Measurements from ENCODE around the gene MYCN.

Gene MYCN

GRCh38 chr2:15893085-15893484 is 47.3 kb upstream of the MYCN start:
- Histone ChIP-seq H3K18ac (ENCODE audit: low read depth in 1 of 2, low read length in 2 of 2) (no peak overlapping the region), H3K4me2 (ENCODE audit: low read length, poor library complexity, severe bottlenecking) (no peak overlapping the region), H2AFZ (ENCODE audit: low read depth, low read length) (no peak overlapping the region), H4K91ac (ENCODE audit: low read length) (no peak overlapping the region), H2BK120ac (ENCODE audit: low read depth, low read length) (no peak overlapping the region), H3K9ac (ENCODE audit: low read length) (no peak overlapping the region), H3K36me3 (ENCODE audit: control insufficient read depth in 1 of 2, insufficient read depth in 2 of 2, low read depth in 1 of 2, low read length in 2 of 2) (no peaks in the 10 kb centered on the region), H2BK15ac (ENCODE audit: low read depth, poor library complexity, severe bottlenecking) (no peak overlapping the region), H2BK5ac (ENCODE audit: low read depth, low read length, poor library complexity, severe bottlenecking) (no peak overlapping the region), H3K14ac (ENCODE audit: low read length in 2 of 2) (no peak overlapping the region), H3K4me1 (ENCODE audit: control insufficient read depth, insufficient read depth, low read depth, low read length) (peaks cover 4% of the 10 kb centered on the region), H2AK5ac (ENCODE audit: low read length, severe bottlenecking) (no peak overlapping the region), H4K8ac (ENCODE audit: low read length) (no peak overlapping the region), H3K4ac (ENCODE audit: low read depth in 1 of 2, low read length in 2 of 2) (no peak overlapping the region), H2BK12ac (ENCODE audit: low read length in 2 of 2) (no peak overlapping the region), H3K27ac (ENCODE audit: low read length, poor library complexity, severe bottlenecking) (no peak overlapping the region), H3K4me3 (ENCODE audit: insufficient read depth in 1 of 2, low read depth in 1 of 2, low read length in 2 of 2) (no peak overlapping the region), H3K23ac (ENCODE audit: low read length in 2 of 2) (no peak overlapping the region), H3K79me1 (replicated peaks; ENCODE audit: low read length, poor library complexity, severe bottlenecking) (no peaks in the 10 kb centered on the region), H3K9me3 (ENCODE audit: control insufficient read depth, low read length) (peaks cover 14% of the 10 kb centered on the region), H3K27me3 (ENCODE audit: control insufficient read depth in 1 of 2, insufficient read depth in 1 of 2, low read length in 2 of 2) (peaks cover 0 to 6% of the 10 kb centered on the region in 2 experiments)
- no peak for DNase-seq

GRCh38 chr2:15893689-15894480 is 46.5 kb upstream of the MYCN start:
- WGBS, result 75% methylated on average over 4 of the region's 7 CpGs
- Histone ChIP-seq H2AFZ (ENCODE audit: low read depth, low read length) (no peak overlapping the region), H3K36me3 (ENCODE audit: control insufficient read depth in 1 of 2, insufficient read depth in 2 of 2, low read depth in 1 of 2, low read length in 2 of 2) (no peaks in the 10 kb centered on the region)

GRCh38 chr2:15894481-15895144 is 45.7 kb upstream of the MYCN start:
- H3K9ac ChIP-seq (ENCODE audit: low read length), result no peak overlapping the region
- H4K8ac ChIP-seq (ENCODE audit: low read length), result no peak overlapping the region
- no peak overlapping the region for H2BK120ac ChIP-seq (ENCODE audit: low read depth, low read length)
- peaks cover 17% of the 10 kb centered on the region for H3K9me3 ChIP-seq (ENCODE audit: control insufficient read depth, low read length)
- no peak overlapping the region for H3K27ac ChIP-seq (ENCODE audit: low read length, poor library complexity, severe bottlenecking)
- no peak overlapping the region for H3K4ac ChIP-seq (ENCODE audit: low read depth in 1 of 2, low read length in 2 of 2)
- peaks cover 4% of the 10 kb centered on the region for H3K4me1 ChIP-seq (ENCODE audit: control insufficient read depth, insufficient read depth, low read depth, low read length)
- no peak overlapping the region for H2AK5ac ChIP-seq (ENCODE audit: low read length, severe bottlenecking)
- no peak overlapping the region for H2BK12ac ChIP-seq (ENCODE audit: low read length in 2 of 2)
- H4K91ac ChIP-seq (ENCODE audit: low read length), result no peak overlapping the region
- DNase-seq, result no peak
- no peak overlapping the region for H3K23ac ChIP-seq (ENCODE audit: low read length in 2 of 2)
- no peak overlapping the region for H3K14ac ChIP-seq (ENCODE audit: low read length in 2 of 2)
- no peak overlapping the region for H3K18ac ChIP-seq (ENCODE audit: low read depth in 1 of 2, low read length in 2 of 2)
- H2BK15ac ChIP-seq (ENCODE audit: low read depth, poor library complexity, severe bottlenecking), result no peak overlapping the region
- no peak overlapping the region for H2AFZ ChIP-seq (ENCODE audit: low read depth, low read length)
- H3K79me1 ChIP-seq (replicated peaks; ENCODE audit: low read length, poor library complexity, severe bottlenecking), result no peaks in the 10 kb centered on the region
- H3K4me3 ChIP-seq (ENCODE audit: insufficient read depth in 1 of 2, low read depth in 1 of 2, low read length in 2 of 2), result no peak overlapping the region
- H3K27me3 ChIP-seq (ENCODE audit: control insufficient read depth in 1 of 2, insufficient read depth in 1 of 2, low read length in 2 of 2), result peaks cover 0 to 4% of the 10 kb centered on the region in 2 experiments
- H3K4me2 ChIP-seq (ENCODE audit: low read length, poor library complexity, severe bottlenecking), result no peak overlapping the region
- no peaks in the 10 kb centered on the region for H3K36me3 ChIP-seq (ENCODE audit: control insufficient read depth in 1 of 2, insufficient read depth in 2 of 2, low read depth in 1 of 2, low read length in 2 of 2)
- H2BK5ac ChIP-seq (ENCODE audit: low read depth, low read length, poor library complexity, severe bottlenecking), result no peak overlapping the region
- WGBS, result 81% methylated on average over 6 of the region's 8 CpGs

More at GRCh38 chr2:15893689-15894480, 46.5 kb upstream of the MYCN start:
- no peak overlapping the region for H4K8ac ChIP-seq (ENCODE audit: low read length)
- no peak overlapping the region for H3K27ac ChIP-seq (ENCODE audit: low read length, poor library complexity, severe bottlenecking)
- no peak overlapping the region for H2BK12ac ChIP-seq (ENCODE audit: low read length in 2 of 2)
- H3K4me2 ChIP-seq (ENCODE audit: low read length, poor library complexity, severe bottlenecking), result no peak overlapping the region
- H3K4me1 ChIP-seq (ENCODE audit: control insufficient read depth, insufficient read depth, low read depth, low read length), result peaks cover 4% of the 10 kb centered on the region
- H3K4ac ChIP-seq (ENCODE audit: low read depth in 1 of 2, low read length in 2 of 2), result no peak overlapping the region
- H3K14ac ChIP-seq (ENCODE audit: low read length in 2 of 2), result no peak overlapping the region
- no peak overlapping the region for H2AK5ac ChIP-seq (ENCODE audit: low read length, severe bottlenecking)
- no peak overlapping the region for H4K91ac ChIP-seq (ENCODE audit: low read length)
- peaks cover 0 to 6% of the 10 kb centered on the region in 2 experiments for H3K27me3 ChIP-seq (ENCODE audit: control insufficient read depth in 1 of 2, insufficient read depth in 1 of 2, low read length in 2 of 2)
- no peak overlapping the region for H3K9ac ChIP-seq (ENCODE audit: low read length)
- peaks cover 17% of the 10 kb centered on the region for H3K9me3 ChIP-seq (ENCODE audit: control insufficient read depth, low read length)
- H3K18ac ChIP-seq (ENCODE audit: low read depth in 1 of 2, low read length in 2 of 2), result no peak overlapping the region
- no peak overlapping the region for H2BK120ac ChIP-seq (ENCODE audit: low read depth, low read length)
- DNase-seq, result no peak
- no peak overlapping the region for H3K23ac ChIP-seq (ENCODE audit: low read length in 2 of 2)
- no peak overlapping the region for H3K4me3 ChIP-seq (ENCODE audit: insufficient read depth in 1 of 2, low read depth in 1 of 2, low read length in 2 of 2)
- no peak overlapping the region for H2BK15ac ChIP-seq (ENCODE audit: low read depth, poor library complexity, severe bottlenecking)
- no peaks in the 10 kb centered on the region for H3K79me1 ChIP-seq (replicated peaks; ENCODE audit: low read length, poor library complexity, severe bottlenecking)
- H2BK5ac ChIP-seq (ENCODE audit: low read depth, low read length, poor library complexity, severe bottlenecking), result no peak overlapping the region

- Histone ChIP-seq H3K27ac (ENCODE audit: low read length, poor library complexity, severe bottlenecking) (no peak overlapping the region), H2BK12ac (ENCODE audit: low read length in 2 of 2) (no peak overlapping the region), H2BK5ac (ENCODE audit: low read depth, low read length, poor library complexity, severe bottlenecking) (no peak overlapping the region), H3K4me3 (ENCODE audit: insufficient read depth in 1 of 2, low read depth in 1 of 2, low read length in 2 of 2) (no peak overlapping the region), H3K9ac (ENCODE audit: low read length) (no peak overlapping the region), H3K23ac (ENCODE audit: low read length in 2 of 2) (no peak overlapping the region), H2AFZ (ENCODE audit: low read depth, low read length) (no peak overlapping the region), H4K8ac (ENCODE audit: low read length) (no peak overlapping the region), H4K91ac (ENCODE audit: low read length) (no peak overlapping the region), H3K9me3 (ENCODE audit: control insufficient read depth, low read length) (peaks cover 19% of the 10 kb centered on the region), H3K4ac (ENCODE audit: low read depth in 1 of 2, low read length in 2 of 2) (no peak overlapping the region), H2BK15ac (ENCODE audit: low read depth, poor library complexity, severe bottlenecking) (no peak overlapping the region), H3K4me1 (ENCODE audit: control insufficient read depth, insufficient read depth, low read depth, low read length) (peaks cover 4% of the 10 kb centered on the region), H2AK5ac (ENCODE audit: low read length, severe bottlenecking) (no peak overlapping the region), H3K4me2 (ENCODE audit: low read length, poor library complexity, severe bottlenecking) (no peak overlapping the region), H3K79me1 (replicated peaks; ENCODE audit: low read length, poor library complexity, severe bottlenecking) (no peaks in the 10 kb centered on the region), H3K18ac (ENCODE audit: low read depth in 1 of 2, low read length in 2 of 2) (no peak overlapping the region), H2BK120ac (ENCODE audit: low read depth, low read length) (no peak overlapping the region), H3K36me3 (ENCODE audit: control insufficient read depth in 1 of 2, insufficient read depth in 2 of 2, low read depth in 1 of 2, low read length in 2 of 2) (no peaks in the 10 kb centered on the region), H3K14ac (ENCODE audit: low read length in 2 of 2) (no peak overlapping the region), H3K27me3 (ENCODE audit: control insufficient read depth in 1 of 2, insufficient read depth in 1 of 2, low read length in 2 of 2) (no peaks in the 10 kb centered on the region)
- no peak for DNase-seq
- WGBS, result 65% methylated on average over 6 of the region's 7 CpGs
These were observed 44.5 kb upstream of the MYCN start for GRCh38 chr2:15895615-15896469.

Data from mesenchymal stem cell (in vitro differentiated cells and primary cell).